Kidney (tissue), 14 donors: ENCODE results near the gene ADGRL3. TPM values are rescaled to one million over a fixed set of nuclear protein-coding genes. Genes with fewer than 3 reads are reported as not detected.

Source experiments
- DNase-seq, 5 donors: peaks; one replicate each; pipeline ENCODE4 v3.0.0-alpha.2; 2013 to 2020
- FAIRE-seq: peaks from 2 replicates; lab custom pipeline; 2012; peaks lifted over from hg19 to GRCh38; lab: Jason Lieb, UNC
- H3K27ac ChIP-seq, 2 donors: one replicate each; pipeline ENCODE4 v1.7.0; 2013; ENCODE audit warnings: low read depth in 2 of 2, low read length in 2 of 2, inconsistent platforms in 1 of 2
- H3K27me3 ChIP-seq: one replicate; pipeline ENCODE4 v1.7.1; 2013; ENCODE audit warnings: low read length, inconsistent platforms; ENCODE audit not compliant: control insufficient read depth, insufficient read depth
- H3K36me3 ChIP-seq, 3 donors: one replicate each; pipeline versions ENCODE4 v1.7.0 to v1.7.1; 2013; ENCODE audit warnings: low read length in 3 of 3, control low read depth in 1 of 3, inconsistent platforms in 1 of 3; ENCODE audit not compliant: insufficient read depth in 3 of 3, control insufficient read depth in 2 of 3
- H3K4me1 ChIP-seq, 3 donors: one replicate each; pipeline versions ENCODE4 v1.7.0 to v1.7.1; 2013; ENCODE audit warnings: low read length in 3 of 3, inconsistent platforms in 1 of 3, low read depth in 1 of 3; ENCODE audit not compliant: control insufficient read depth in 2 of 3, insufficient read depth in 2 of 3
- H3K4me3 ChIP-seq, 3 donors: one replicate each; pipeline versions ENCODE4 v1.7.0 to v1.8.1; 2013; ENCODE audit warnings: low read length in 3 of 3, control low read depth in 1 of 3, inconsistent platforms in 1 of 3
- H3K9ac ChIP-seq, 3 donors: one replicate each; pipeline versions ENCODE4 v1.7.0 to v1.7.1; 2013; ENCODE audit warnings: low read length in 3 of 3, control low read depth in 1 of 3, inconsistent platforms in 1 of 3
- H3K9me3 ChIP-seq, 3 donors: one replicate each; pipeline versions ENCODE4 v1.7.0 to v1.7.1; 2013; ENCODE audit warnings: low read length in 3 of 3, control low read depth in 1 of 3, inconsistent platforms in 1 of 3; ENCODE audit not compliant: control insufficient read depth in 2 of 3, insufficient read depth in 1 of 3
- intact Hi-C: fragments of 100-400 bp; cut with DNase I; formaldehyde crosslinking; loops from one replicate; pipeline ENCODE4 v1.11.1; 2022
- polyA plus RNA-seq: library from polyadenylated mRNA; stranded (reverse); fragments of 350-450 nt; fragmentation: Illumina TruSeq; extraction: RNeasy Lipid Tissue Mini Kit (QIAGEN cat#74804); gene quantifications from one replicate; pipeline ENCODE4 v1.2.3, GENCODE V29; 2014; ENCODE audit warnings: low read depth, low replicate concordance; ENCODE audit not compliant: insufficient read depth
- total RNA-seq: library from RNA; stranded (reverse); fragmentation: NEBNext Ultra II Directional; extraction: Animal tissue kit (Norgen Biotek cat#: 25700); gene quantifications from one replicate; pipeline ENCODE4 v1.2.1, GENCODE V29; 2021
- TF ChIP-seq, protein P1 (sequence below): IDR thresholded peaks from 3 replicates; pipeline ENCODE4 v1.5.1; 2012; ENCODE audit warnings: mild to moderate bottlenecking, moderate library complexity, borderline replicate concordance; ENCODE audit not compliant: insufficient read depth; ENCODE audit errors: extremely low read depth
- donor health status: control.
- donor health status: control.
- donor health status: control.
- donor health status: control.
- donor health status: control.
- donor health status: DM: yes; HTN: yes; CAD: no.
- donor health status: Normal renal cell carcinoma (clear cell type).

Gene ADGRL3
- total and polyA plus RNA-seq, 2 donors from 2014 or later = 1.3 to 8.9 TPM

DNA sequence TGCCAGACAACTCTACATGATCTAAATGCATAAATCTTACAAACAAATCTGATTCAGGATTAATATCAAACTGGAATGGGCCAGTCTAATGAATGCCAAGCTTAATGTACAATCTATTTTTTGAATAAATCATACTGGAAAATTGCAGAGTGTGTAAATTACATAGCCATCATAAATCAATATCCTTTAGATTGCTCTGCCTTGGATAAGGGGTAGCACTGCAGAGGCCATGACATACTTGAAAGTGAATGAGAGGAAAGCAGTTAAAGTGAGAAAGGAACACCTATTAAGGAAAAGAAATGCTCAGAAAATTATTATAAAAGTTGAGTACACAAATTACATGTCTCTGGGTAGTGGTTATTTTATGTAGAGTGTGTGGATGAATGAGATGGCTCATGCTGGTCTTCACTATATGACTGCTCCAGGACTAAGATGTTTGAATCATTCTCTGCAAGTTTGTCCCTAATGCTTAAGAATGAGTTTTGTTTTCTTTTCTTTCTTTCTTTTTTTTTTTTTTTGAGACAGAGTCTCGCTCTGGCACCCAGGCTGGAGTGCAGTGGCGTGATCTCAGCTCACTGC, 100.2 kb downstream of the ADGRL3 start:
- no peak overlapping the region for H3K4me3 ChIP-seq
- H3K36me3 ChIP-seq = no peaks in the 10 kb centered on the region
- no peaks in the 10 kb centered on the region for H3K4me1 ChIP-seq
- H3K27ac ChIP-seq = no peak overlapping the region
- DNase-seq (no peak), FAIRE-seq (no peak)
- H3K27me3 ChIP-seq = no peaks in the 10 kb centered on the region
- TF ChIP-seq, protein P1, sequence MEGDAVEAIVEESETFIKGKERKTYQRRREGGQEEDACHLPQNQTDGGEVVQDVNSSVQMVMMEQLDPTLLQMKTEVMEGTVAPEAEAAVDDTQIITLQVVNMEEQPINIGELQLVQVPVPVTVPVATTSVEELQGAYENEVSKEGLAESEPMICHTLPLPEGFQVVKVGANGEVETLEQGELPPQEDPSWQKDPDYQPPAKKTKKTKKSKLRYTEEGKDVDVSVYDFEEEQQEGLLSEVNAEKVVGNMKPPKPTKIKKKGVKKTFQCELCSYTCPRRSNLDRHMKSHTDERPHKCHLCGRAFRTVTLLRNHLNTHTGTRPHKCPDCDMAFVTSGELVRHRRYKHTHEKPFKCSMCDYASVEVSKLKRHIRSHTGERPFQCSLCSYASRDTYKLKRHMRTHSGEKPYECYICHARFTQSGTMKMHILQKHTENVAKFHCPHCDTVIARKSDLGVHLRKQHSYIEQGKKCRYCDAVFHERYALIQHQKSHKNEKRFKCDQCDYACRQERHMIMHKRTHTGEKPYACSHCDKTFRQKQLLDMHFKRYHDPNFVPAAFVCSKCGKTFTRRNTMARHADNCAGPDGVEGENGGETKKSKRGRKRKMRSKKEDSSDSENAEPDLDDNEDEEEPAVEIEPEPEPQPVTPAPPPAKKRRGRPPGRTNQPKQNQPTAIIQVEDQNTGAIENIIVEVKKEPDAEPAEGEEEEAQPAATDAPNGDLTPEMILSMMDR = no peak
- no peak overlapping the region for H3K9ac ChIP-seq
- intact Hi-C loops = no loop called here
- H3K9me3 ChIP-seq = no peaks in the 10 kb centered on the region

GRCh38 chr4:61301271-61301670, 101.1 kb downstream of the ADGRL3 start:
- H3K4me3 ChIP-seq = no peak overlapping the region
- H3K9me3 ChIP-seq = no peaks in the 10 kb centered on the region
- DNase-seq (no peak), FAIRE-seq (no peak)
- H3K9ac ChIP-seq = no peak overlapping the region
- no peaks in the 10 kb centered on the region for H3K4me1 ChIP-seq
- no peaks in the 10 kb centered on the region for H3K36me3 ChIP-seq
- no peak overlapping the region for H3K27ac ChIP-seq
- H3K27me3 ChIP-seq = no peaks in the 10 kb centered on the region
- intact Hi-C loops = no loop called here
- TF ChIP-seq, protein P1 = no peak

- TF ChIP-seq, protein P1 = no peak
- no peak for FAIRE-seq
- Histone ChIP-seq H3K4me1 (no peaks in the 10 kb centered on the region), H3K27me3 (no peaks in the 10 kb centered on the region), H3K36me3 (no peaks in the 10 kb centered on the region), H3K4me3 (no peak overlapping the region), H3K9ac (no peak overlapping the region), H3K27ac (no peak overlapping the region), H3K9me3 (no peaks in the 10 kb centered on the region)
- DNase-seq = no peak
- intact Hi-C loops = no loop called here
These were observed 107.9 kb downstream of the ADGRL3 start for GRCh38 chr4:61308033-61308432.

DNA sequence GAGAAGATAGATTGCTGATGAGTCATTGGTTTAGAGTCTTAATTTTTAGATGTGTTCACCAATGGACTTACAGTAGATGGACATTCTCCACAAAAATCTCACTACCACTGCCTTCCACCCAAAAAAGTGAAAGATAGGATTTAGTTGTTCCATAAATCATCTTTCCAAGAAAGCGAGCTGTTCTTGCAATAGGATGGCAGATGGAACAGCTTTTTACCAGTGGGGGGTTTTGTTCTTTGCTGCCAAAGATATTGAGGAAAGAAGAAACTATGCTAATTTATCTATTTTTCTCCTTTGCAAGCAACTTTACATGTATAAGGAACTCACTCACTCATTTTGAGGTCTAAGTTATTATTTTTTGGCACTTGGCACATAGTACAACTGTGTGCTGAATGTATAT, 109.5 kb downstream of the ADGRL3 start:
- FAIRE-seq (no peak), DNase-seq (no peak)
- no peaks in the 10 kb centered on the region for H3K9me3 ChIP-seq
- no peaks in the 10 kb centered on the region for H3K4me1 ChIP-seq
- no peaks in the 10 kb centered on the region for H3K36me3 ChIP-seq
- TF ChIP-seq, protein P1 = no peak
- no peak overlapping the region for H3K4me3 ChIP-seq
- H3K9ac ChIP-seq = no peak overlapping the region
- no peak overlapping the region for H3K27ac ChIP-seq
- intact Hi-C loops = no loop called here
- H3K27me3 ChIP-seq = no peaks in the 10 kb centered on the region
